H4 (cell line): ENCODE measurements around the gene CHADL. TPM values are rescaled to one million over a fixed set of nuclear protein-coding genes. Genes with fewer than 3 reads are reported as not detected.
"Not testable (repeated sequence)": the region's sequence is repeated elsewhere in the genome, so short reads cannot be mapped to it uniquely, and the experiment has no call there.

Experiments
- DNase-seq: peaks from one replicate; pipeline ENCODE4 v3.0.0-alpha.2; 2015; ENCODE audit warnings: low spot score
- total RNA-seq: library from RNA; depleted of rRNA; stranded (reverse); fragments of >200 nt; shearing (Covaris generic); gene quantifications from 2 replicates; pipeline ENCODE4 v1.2.3, GENCODE V29; 2014; rRNA removed

CHADL gene
- total RNA-seq, 1 experiment from 2014 or later: not detected

DNA sequence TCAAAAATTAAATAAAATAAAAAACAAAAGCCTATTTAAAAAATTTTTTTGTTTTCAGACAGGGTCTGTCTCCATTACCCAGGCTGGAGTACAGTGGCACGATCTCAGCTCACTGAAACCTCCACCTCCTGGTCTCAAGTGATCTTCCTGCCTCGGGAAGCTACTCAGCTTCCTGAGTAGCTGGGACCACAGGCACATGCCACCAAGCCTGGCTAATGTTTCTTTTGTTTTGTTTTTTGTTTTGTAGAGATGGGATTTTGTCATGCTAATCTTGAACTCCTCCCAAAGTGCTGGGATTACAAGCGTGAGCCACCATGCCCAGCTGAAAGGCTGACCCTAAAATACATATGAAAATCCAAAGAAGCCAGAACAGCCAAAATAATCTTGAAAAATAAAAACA, 56.1 kb downstream of the CHADL start:
- no peak for DNase-seq

DNA sequence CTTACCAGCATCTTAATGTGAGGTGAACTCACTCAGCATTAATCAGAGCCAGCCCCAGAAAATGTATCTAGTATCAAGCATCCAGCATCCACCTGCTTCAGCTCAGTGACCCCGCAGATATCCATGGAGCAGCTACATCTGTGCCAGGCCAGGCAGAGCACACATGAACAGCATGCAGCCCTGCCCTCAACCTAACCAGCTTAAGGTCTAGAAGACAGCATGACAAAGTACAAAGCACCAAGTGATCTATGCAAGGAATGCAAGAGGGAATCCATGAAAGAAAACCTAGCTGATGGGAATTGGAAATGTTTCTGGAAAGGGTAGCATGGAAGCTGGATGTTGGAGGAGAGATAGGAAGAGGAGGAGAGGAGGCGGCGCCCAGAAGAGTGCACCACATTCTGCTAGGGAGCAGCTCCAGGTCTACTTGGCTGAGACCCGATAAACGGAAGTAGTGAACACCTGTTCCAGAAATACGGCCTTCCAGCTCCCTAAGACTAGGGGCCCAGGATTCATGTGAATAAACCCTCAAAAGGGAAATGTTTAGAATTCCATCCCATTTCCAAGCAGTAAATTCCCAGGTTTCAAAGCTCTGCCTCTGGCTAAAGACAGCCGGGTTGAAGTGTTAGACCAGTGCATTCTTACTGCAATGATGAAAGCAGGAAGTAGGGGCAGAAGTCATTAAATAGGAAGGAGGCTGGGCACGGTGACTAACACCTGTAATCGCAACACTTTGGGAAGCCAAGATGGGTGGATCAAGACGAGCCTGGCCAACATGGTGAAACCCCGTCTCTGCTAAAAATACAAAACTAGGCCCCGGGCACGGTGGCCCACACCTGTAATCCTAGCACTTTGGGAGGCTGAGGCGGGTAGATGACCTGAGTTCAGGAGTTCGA, 59.1 kb downstream of the CHADL start:
- DNase-seq: peak; percentile 73

DNA sequence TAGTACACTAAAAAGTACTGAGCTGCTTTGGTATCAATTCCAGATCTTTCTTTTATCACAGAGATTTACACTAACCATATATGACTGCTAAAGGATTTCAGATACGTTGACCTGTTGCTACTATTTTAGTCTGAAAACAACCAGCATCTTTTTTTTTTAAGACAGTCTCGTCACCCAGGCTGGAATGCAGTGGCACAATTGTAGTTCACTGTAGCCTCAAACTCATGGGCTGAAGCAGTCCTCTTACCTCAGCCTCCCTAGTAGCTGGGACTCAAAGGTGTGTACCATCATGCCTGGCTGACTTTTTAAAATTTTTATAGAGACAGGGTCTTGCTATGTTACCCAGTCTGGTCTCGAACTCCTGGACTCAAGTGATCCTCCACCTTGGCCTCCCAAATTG, 59.8 kb downstream of the CHADL start:
- DNase-seq: no peak

DNA sequence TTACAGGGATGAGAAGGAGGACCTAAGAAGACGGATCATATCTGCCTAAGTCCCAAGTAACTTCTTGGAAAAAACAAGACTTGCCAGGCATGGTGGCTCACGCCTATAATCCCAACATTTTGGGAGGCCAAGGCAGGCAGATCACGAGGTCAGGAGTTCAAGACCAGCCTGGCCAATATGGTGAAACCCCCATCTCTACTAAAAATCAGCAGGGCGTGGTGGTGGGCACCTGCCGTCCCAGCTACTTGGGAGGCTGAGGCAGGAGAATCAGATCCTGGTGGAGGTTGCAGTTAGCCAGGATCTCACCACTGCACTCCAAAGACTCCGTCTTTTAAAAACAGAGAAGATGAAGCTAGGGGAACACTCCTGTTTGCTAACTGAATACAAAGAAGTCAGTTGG, 60.4 kb downstream of the CHADL start:
- DNase-seq: not testable (repeated sequence)

Other genes with a start within 250 kb of the CHADL start
- 27.1 and 30.7 TPM in 2 replicates for gene EP300, start 148.3 kb downstream of the CHADL start, total RNA-seq
- gene L3MBTL2, start 35.6 kb downstream of the CHADL start, total RNA-seq: 16.4 and 20.7 TPM in 2 replicates
- 29.7 and 44.6 TPM in 2 replicates for gene RANGAP1, start 45.3 kb upstream of the CHADL start, total RNA-seq
- 17.8 and 17.9 TPM in 2 replicates for gene ZC3H7B, start 60.6 kb upstream of the CHADL start, total RNA-seq
- gene TEF, start 141.0 kb upstream of the CHADL start, total RNA-seq: 8.6 and 11.0 TPM in 2 replicates
- 8.6 and 10.4 TPM in 2 replicates for gene TOB2, start 205.9 kb upstream of the CHADL start, total RNA-seq
- gene PHF5A, start 227.8 kb upstream of the CHADL start, total RNA-seq: 80.0 and 123 TPM in 2 replicates
- 53.2 and 57.4 TPM in 2 replicates for gene ACO2, start 228.2 kb upstream of the CHADL start, total RNA-seq